HepG2 (cell line): ENCODE measurements around the gene ILKAP. TPM values are rescaled to one million over a fixed set of nuclear protein-coding genes. Genes with fewer than 3 reads are reported as not detected.

ENCODE experiments used
- GABPB1 ChIP-seq: IDR thresholded peaks from 2 replicates; pipeline ENCODE4 v1.6.1; 2016; ENCODE audit warnings: mild to moderate bottlenecking, missing genetic modification reagents, moderate library complexity, missing compliant biosample characterization
- KDM2A ChIP-seq: sonication (generic); formaldehyde crosslinking; IDR thresholded peaks from 2 replicates; pipeline ENCODE4 v1.4.0; 2020; ENCODE audit warnings: low read depth, missing genetic modification reagents, borderline replicate concordance
- KDM5A ChIP-seq: fragments of 200-600 bp; sonication (generic); IDR thresholded peaks from 2 replicates; pipeline ENCODE4 v1.7.0; 2018; ENCODE audit warnings: antibody characterized with exemption, mild to moderate bottlenecking, low read length, borderline replicate concordance
- MAZ ChIP-seq, 2 experiments: sonication (generic) in 1 of 2; formaldehyde crosslinking in 1 of 2; IDR thresholded peaks; 2 replicates each; pipeline versions ENCODE4 v1.5.0 to v1.6.1; 2012 to 2020; ENCODE audit warnings: low read depth in 2 of 2, mild to moderate bottlenecking in 2 of 2, borderline replicate concordance in 1 of 2, improper control_type of control experiment in 1 of 2, low read length in 1 of 2, missing genetic modification reagents in 1 of 2, moderate library complexity in 1 of 2
- MTA3 ChIP-seq: sonication (generic); formaldehyde crosslinking; IDR thresholded peaks from 2 replicates; pipeline ENCODE4 v1.4.0; 2020; ENCODE audit warnings: missing genetic modification reagents
- MTERF4 ChIP-seq: sonication (generic); formaldehyde crosslinking; IDR thresholded peaks from 2 replicates; pipeline ENCODE4 v1.8.0; 2023; ENCODE audit warnings: mild to moderate bottlenecking, missing genetic modification reagents
- MXD1 ChIP-seq: sonication (generic); formaldehyde crosslinking; IDR thresholded peaks from 2 replicates; pipeline ENCODE4 v1.4.0; 2020; ENCODE audit warnings: mild to moderate bottlenecking, missing genetic modification reagents
- NFKB2 ChIP-seq: sonication (generic); formaldehyde crosslinking; IDR thresholded peaks from 2 replicates; pipeline ENCODE4 v1.4.0; 2020; ENCODE audit warnings: missing genetic modification reagents, borderline replicate concordance
- NR0B2 ChIP-seq: sonication (generic); formaldehyde crosslinking; IDR thresholded peaks from 2 replicates; pipeline ENCODE4 v1.4.0; 2020; ENCODE audit warnings: mild to moderate bottlenecking, missing genetic modification reagents
- NR2C2 ChIP-seq: sonication (generic); formaldehyde crosslinking; IDR thresholded peaks from 2 replicates; pipeline ENCODE4 v1.4.0; 2020; ENCODE audit warnings: missing genetic modification reagents, mild to moderate bottlenecking, moderate library complexity, borderline replicate concordance
- NR2F1 ChIP-seq, 2 experiments: fragments of 450-650 bp in 1 of 2; formaldehyde crosslinking in 1 of 2; IDR thresholded peaks; 2 replicates each; pipeline versions ENCODE4 v1.5.0 to v1.6.1; 2016 to 2020; ENCODE audit warnings: mild to moderate bottlenecking in 1 of 2, missing compliant biosample characterization in 1 of 2, missing genetic modification reagents in 1 of 2, moderate library complexity in 1 of 2
- PHF20 ChIP-seq: sonication (generic); formaldehyde crosslinking; IDR thresholded peaks from 2 replicates; pipeline ENCODE4 v1.5.0; 2020; ENCODE audit warnings: mild to moderate bottlenecking, missing genetic modification reagents
- PHF8 ChIP-seq: sonication (generic); formaldehyde crosslinking; IDR thresholded peaks from 2 replicates; pipeline ENCODE4 v1.5.0; 2020; ENCODE audit warnings: missing genetic modification reagents
- POLR2A ChIP-seq, 2 experiments: IDR thresholded peaks; 2 replicates each; pipeline ENCODE4 v1.6.1; 2011; ENCODE audit warnings: low read depth in 2 of 2, low read length in 2 of 2, mild to moderate bottlenecking in 1 of 2, moderate library complexity in 1 of 2; ENCODE audit not compliant: insufficient read depth in 1 of 2
- REL ChIP-seq: sonication (generic); formaldehyde crosslinking; conservative IDR thresholded peaks from 2 replicates; pipeline ENCODE4 v1.8.0; 2022; ENCODE audit warnings: mild to moderate bottlenecking, missing genetic modification reagents, moderate library complexity
- RXRA ChIP-seq: sonication (generic); formaldehyde crosslinking; IDR thresholded peaks from 2 replicates; pipeline ENCODE4 v1.5.1; 2020; ENCODE audit warnings: missing genetic modification reagents
- RXRB ChIP-seq: IDR thresholded peaks from 2 replicates; pipeline ENCODE4 v1.6.1; 2016; ENCODE audit warnings: borderline replicate concordance, missing genetic modification reagents, missing compliant biosample characterization
- ZFX ChIP-seq: sonication (generic); formaldehyde crosslinking; IDR thresholded peaks from 2 replicates; pipeline ENCODE4 v1.4.0; 2020; ENCODE audit warnings: mild to moderate bottlenecking, low read depth, missing genetic modification reagents, moderate library complexity
- ZNF282 ChIP-seq: fragments of 450-650 bp; IDR thresholded peaks from 2 replicates; pipeline ENCODE4 v1.6.1; 2018; ENCODE audit not compliant: partially characterized antibody
- ZNF547 ChIP-seq: sonication (generic); formaldehyde crosslinking; IDR thresholded peaks from 2 replicates; pipeline ENCODE4 v1.5.1; 2020; ENCODE audit warnings: mild to moderate bottlenecking, missing genetic modification reagents
- ZNF556 ChIP-seq: sonication (generic); formaldehyde crosslinking; IDR thresholded peaks from 2 replicates; pipeline ENCODE4 v1.4.0; 2020; ENCODE audit warnings: mild to moderate bottlenecking, missing genetic modification reagents, borderline replicate concordance
- ZNF788 ChIP-seq: sonication (generic); formaldehyde crosslinking; IDR thresholded peaks from 2 replicates; pipeline ENCODE4 v1.5.0; 2020; ENCODE audit warnings: mild to moderate bottlenecking, missing genetic modification reagents, borderline replicate concordance
- ZNF83 ChIP-seq: sonication (generic); formaldehyde crosslinking; IDR thresholded peaks from 2 replicates; pipeline ENCODE4 v1.4.0; 2020; ENCODE audit warnings: missing genetic modification reagents, mild to moderate bottlenecking, borderline replicate concordance
- ZNF891 ChIP-seq: sonication (generic); formaldehyde crosslinking; IDR thresholded peaks from 2 replicates; pipeline ENCODE4 v1.5.0; 2020; ENCODE audit warnings: mild to moderate bottlenecking, missing genetic modification reagents
- polyA plus RNA-seq, 8 experiments: library from polyadenylated mRNA; depleted of rRNA in 3 of 8; stranded (reverse) in 7 of 8; unstranded in 1 of 8; fragments of >200 nt; fragmentation: Illumina TruSeq in 4 of 8; extraction: Trizol in 4 of 8; gene quantifications; 2 replicates each; pipeline versions ENCODE4 v1.2.1 to v1.2.3, GENCODE V29; 2011 to 2016; ENCODE audit warnings: low read depth in 4 of 8, missing spikeins in 1 of 8, mixed read lengths in 1 of 8; ENCODE audit not compliant: insufficient read depth in 1 of 8
- total RNA-seq, 5 experiments: library from RNA; depleted of rRNA; stranded (reverse); fragments of >200 nt; fragmentation: Illumina TruSeq; extraction: Trizol; gene quantifications; 2 replicates each; pipeline ENCODE4 v1.2.3, GENCODE V29; 2016; ENCODE audit warnings: low read depth in 1 of 5
- TF ChIP-seq, protein P1 (sequence below): sonication (generic); formaldehyde crosslinking; IDR thresholded peaks from 2 replicates; pipeline ENCODE4 v1.4.0; 2020; ENCODE audit warnings: missing genetic modification reagents

ILKAP gene
- total and polyA plus RNA-seq, 2 of the 13 experiments (the other 11 are each of a cell fraction or from before 2014, with no cell fraction given), result 29.6 to 33.1 TPM

DNA sequence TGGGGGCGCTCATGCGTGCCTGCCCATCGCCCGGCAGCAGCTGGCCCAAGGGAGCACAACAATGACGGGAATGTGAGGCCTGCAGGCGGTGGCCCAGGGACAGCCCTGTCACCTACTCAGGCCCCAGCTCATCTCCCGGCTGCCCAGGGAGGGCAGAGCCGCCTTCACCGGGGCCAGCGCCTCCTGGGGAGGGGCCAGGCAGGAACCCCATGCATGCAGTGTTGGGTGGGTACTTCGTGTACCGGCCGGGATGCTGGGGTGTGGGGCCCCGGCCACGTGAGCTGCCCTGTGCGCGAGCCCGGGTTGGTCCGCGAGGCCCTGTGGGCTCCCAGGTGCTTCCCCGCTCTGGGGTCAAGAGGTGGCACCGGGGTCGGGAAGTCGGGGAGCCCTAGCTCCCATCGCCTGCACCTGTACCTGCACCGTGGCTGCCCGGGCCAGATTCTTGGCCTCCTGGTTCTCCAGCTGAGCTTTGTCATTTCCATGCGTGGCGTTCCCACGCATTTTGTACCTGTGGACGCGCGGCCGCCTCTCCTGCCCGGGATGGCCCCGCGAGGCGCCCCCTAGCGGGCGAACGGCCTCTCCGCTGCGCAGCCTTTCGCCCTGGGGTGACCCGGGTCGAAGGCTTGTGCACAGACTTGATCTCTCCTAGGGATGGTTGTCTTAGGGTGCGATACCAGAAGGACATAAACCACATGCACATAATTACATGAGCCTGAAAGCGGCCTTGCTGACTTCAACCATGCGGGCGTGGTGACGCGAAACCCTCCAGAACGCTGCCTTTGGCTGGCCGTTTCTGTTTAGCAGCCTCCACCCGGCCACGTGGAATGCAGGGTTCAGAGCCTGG is 64.1 kb downstream of the ILKAP start (continued):
- TF ChIP-seq, protein P1, sequence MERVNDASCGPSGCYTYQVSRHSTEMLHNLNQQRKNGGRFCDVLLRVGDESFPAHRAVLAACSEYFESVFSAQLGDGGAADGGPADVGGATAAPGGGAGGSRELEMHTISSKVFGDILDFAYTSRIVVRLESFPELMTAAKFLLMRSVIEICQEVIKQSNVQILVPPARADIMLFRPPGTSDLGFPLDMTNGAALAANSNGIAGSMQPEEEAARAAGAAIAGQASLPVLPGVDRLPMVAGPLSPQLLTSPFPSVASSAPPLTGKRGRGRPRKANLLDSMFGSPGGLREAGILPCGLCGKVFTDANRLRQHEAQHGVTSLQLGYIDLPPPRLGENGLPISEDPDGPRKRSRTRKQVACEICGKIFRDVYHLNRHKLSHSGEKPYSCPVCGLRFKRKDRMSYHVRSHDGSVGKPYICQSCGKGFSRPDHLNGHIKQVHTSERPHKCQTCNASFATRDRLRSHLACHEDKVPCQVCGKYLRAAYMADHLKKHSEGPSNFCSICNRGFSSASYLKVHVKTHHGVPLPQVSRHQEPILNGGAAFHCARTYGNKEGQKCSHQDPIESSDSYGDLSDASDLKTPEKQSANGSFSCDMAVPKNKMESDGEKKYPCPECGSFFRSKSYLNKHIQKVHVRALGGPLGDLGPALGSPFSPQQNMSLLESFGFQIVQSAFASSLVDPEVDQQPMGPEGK (CRISPR knock-in tag), result 0 out of 2 replicates have a peak, but pooled peaks have one; percentile 15
- TF ChIP-seq NFKB2 (0 out of 2 replicates have a peak, but pooled peaks have one; percentile 37), ZNF83 (CRISPR knock-in tag) (no peak), MTA3 (no peak), RXRB (CRISPR knock-in tag) (0 out of 2 replicates have a peak, but pooled peaks have one; percentile 45), ZFX (peak; percentile 69), ZNF547 (CRISPR knock-in tag) (0 out of 2 replicates have a peak, but pooled peaks have one; percentile 48), ZNF788 (CRISPR knock-in tag) (peak; percentile 21; the same call in 1 of the 2 replicates), GABPB1 (CRISPR knock-in tag) (peak; percentile 26; the same call in 1 of the 2 replicates), ZNF282 (no peak), ZNF891 (0 out of 2 replicates have a peak, but pooled peaks have one; percentile 40), NR2C2 (0 out of 2 replicates have a peak, but pooled peaks have one; percentile 22), NR0B2 (no peak), RXRA (CRISPR knock-in tag) (peak; percentile 81), KDM5A (no peak), MTERF4 (CRISPR knock-in tag) (0 out of 2 replicates have a peak, but pooled peaks have one; percentile 58), MXD1 (CRISPR knock-in tag) (no peak), KDM2A (CRISPR knock-in tag) (peak; percentile 47; the same call in 1 of the 2 replicates), PHF20 (CRISPR knock-in tag) (no peak), REL (no peak), MAZ (IDR thresholded peaks at IDR 0.05; ENCODE audit: borderline replicate concordance, low read depth, low read length) (no peak), MAZ (CRISPR knock-in tag; IDR thresholded peaks at IDR 0.05; ENCODE audit: low read depth) (0 out of 2 replicates have a peak, but pooled peaks have one; percentile 56), ZNF556 (CRISPR knock-in tag) (0 out of 2 replicates have a peak, but pooled peaks have one; percentile 23), POLR2A (IDR thresholded peaks at IDR 0.05; ENCODE audit: insufficient read depth in 1 of 2, low read depth in 2 of 2, low read length in 2 of 2) (no peak), PHF8 (peak; percentile 35; the same call in 1 of the 2 replicates), NR2F1 (CRISPR knock-in tag; IDR thresholded peaks at IDR 0.05) (peak; percentile 43 to 69; a peak in 3 of 4 replicates)
